NCI-H2107 treated with DMSO at 0.1 percent for 48 hours (cell line): ENCODE measurements around the gene OR8G1.
"Not testable (repeated sequence)": the region's sequence is repeated elsewhere in the genome, so short reads cannot be mapped to it uniquely, and the experiment has no call there.

Source experiments
- DNase-seq: peaks from one replicate; lab custom pipeline; 2025; ENCODE audit not compliant: unreplicated experiment; lab: John Stamatoyannopoulos, UW

The OR8G1 gene

GRCh38 chr11:124240621-124241397, at the start of gene OR8G1:
Gene OR8G1, plus strand, starts transcription at chr11:124241095. Its CDS starts 8,581 bp downstream, at chr11:124249676.
- DNase-seq, result no peak

GRCh38 chr11:124193221-124194010, 47.5 kb upstream of the OR8G1 start:
- no peak for DNase-seq

GRCh38 chr11:124194293-124195188, 46.4 kb upstream of the OR8G1 start:
- DNase-seq, result no peak

GRCh38 chr11:124195189-124195734, 45.6 kb upstream of the OR8G1 start:
- DNase-seq, result no peak

- no peak for DNase-seq
These were observed 42.9 kb upstream of the OR8G1 start for GRCh38 chr11:124197999-124198398.

GRCh38 chr11:124198897-124199296, 42.0 kb upstream of the OR8G1 start:
- no peak for DNase-seq

GRCh38 chr11:124199702-124200101, 41.2 kb upstream of the OR8G1 start:
- no peak for DNase-seq

- DNase-seq, result no peak
These were observed 40.2 kb upstream of the OR8G1 start for GRCh38 chr11:124200671-124201070.

GRCh38 chr11:124202951-124203350, 37.9 kb upstream of the OR8G1 start:
- no peak for DNase-seq

- DNase-seq, result no peak
These were observed 36.9 kb upstream of the OR8G1 start for GRCh38 chr11:124204008-124204407.

- no peak for DNase-seq
These were observed 33.6 kb upstream of the OR8G1 start for GRCh38 chr11:124207102-124207792.

- DNase-seq, result no peak
These were observed 31.0 kb upstream of the OR8G1 start for GRCh38 chr11:124209824-124210357.

GRCh38 chr11:124210421-124210820, 30.5 kb upstream of the OR8G1 start:
- DNase-seq, result no peak

- no peak for DNase-seq
These were observed 29.6 kb upstream of the OR8G1 start for GRCh38 chr11:124211321-124211720.

GRCh38 chr11:124214027-124214426, 26.9 kb upstream of the OR8G1 start:
- DNase-seq, result no peak

- no peak for DNase-seq
These were observed 21.8 kb upstream of the OR8G1 start for GRCh38 chr11:124219126-124219525.

- DNase-seq, result no peak
These were observed 18.5 kb upstream of the OR8G1 start for GRCh38 chr11:124222407-124222806.

- not testable (repeated sequence) for DNase-seq
These were observed 16.1 kb upstream of the OR8G1 start for GRCh38 chr11:124224618-124225423.

- DNase-seq, result no peak
These were observed 15.4 kb upstream of the OR8G1 start for GRCh38 chr11:124225471-124225870.
